Measurements from ENCODE around the gene ADARB1. TPM values are rescaled to one million over a fixed set of nuclear protein-coding genes. Genes with fewer than 3 reads are reported as not detected.

ADARB1 gene
- total and polyA plus RNA-seq, 9 of the 15 experiments (the other 6 are each of a cell fraction or from before 2014, with no cell fraction given): 6.7 to 16.0 (median 8.3) TPM

GRCh38 chr21:45207839-45208626 lies 133.7 kb downstream of the ADARB1 start:
- TF ChIP-seq LARP7 (IDR thresholded peaks at IDR 0.05): 0 out of 2 replicates have a peak, but pooled peaks have one; percentile 33
- TF ChIP-seq JUND (IDR thresholded peaks at IDR 0.05; ENCODE audit: borderline replicate concordance, low read depth, low read length): no peak
- 0 out of 3 replicates have a peak, but pooled peaks have one; percentile 1 for TF ChIP-seq JUND (tag; IDR thresholded peaks at IDR 0.05; ENCODE audit: borderline replicate concordance, low read depth, low read length)
- TF ChIP-seq XRCC5 (IDR thresholded peaks at IDR 0.05; ENCODE audit: low read depth, low read length): no peak
- WGBS (ENCODE audit: insufficient coverage, low coverage, missing lambda C conversion rate): 26% methylated on average over 9 of the region's 9 CpGs
- no peaks in the 10 kb centered on the region for H3K79me2 ChIP-seq (ENCODE audit: control insufficient read depth, insufficient read depth, low read length)
- H3K9me1 ChIP-seq (ENCODE audit: control insufficient read depth, insufficient read depth, low read length): no peaks in the 10 kb centered on the region
- intact Hi-C loops (cut with micrococcal nuclease): no loop called here
- no peak overlapping the region for H3K27ac ChIP-seq (ENCODE audit: extremely low read depth, low read depth, low read length)
- H3K36me3 ChIP-seq (ENCODE audit: control insufficient read depth, insufficient read depth, low read length): no peaks in the 10 kb centered on the region
- peaks cover 0 to 18% of the 10 kb centered on the region in 2 experiments; a peak in 3 of 5 replicates for H3K27me3 ChIP-seq (ENCODE audit: control insufficient read depth in 2 of 2, insufficient read depth in 2 of 2, low read length in 2 of 2)
- ATAC-seq (no peak), DNase-seq (ENCODE audit: extremely low read depth in 1 of 4, low spot score in 3 of 4) (no peak), FAIRE-seq (peak; percentile 29)
- POLR2A ChIA-PET: interaction anchor here (0.6 kb wide), 4 partner anchors 9 to 868 kb away, joined by 3 to 4 read pairs (median 4); no protein-coding TSS in a partner anchor
- no peaks in the 10 kb centered on the region for H3K9me3 ChIP-seq (replicated peaks; ENCODE audit: control insufficient read depth, insufficient read depth, low read depth, low read length)
- no peaks in the 10 kb centered on the region for H4K20me1 ChIP-seq (replicated peaks; ENCODE audit: control insufficient read depth, insufficient read depth, low read length)
- CTCF ChIA-PET (ENCODE audit: low intra/inter-chr PET ratio): no interaction called here
- H2AFZ ChIP-seq (ENCODE audit: low read depth, low read length): no peak overlapping the region
- no TSS peak for BruUV-seq (replicated peaks)
- no peak overlapping the region for H3K4me2 ChIP-seq (ENCODE audit: insufficient read depth, low read length)
- H3K9ac ChIP-seq (ENCODE audit: insufficient read depth in 1 of 2, low read depth in 2 of 2, low read length in 2 of 2): no peak overlapping the region
- H3K4me1 ChIP-seq (replicated peaks in 1 of 2; ENCODE audit: control insufficient read depth in 2 of 2, insufficient read depth in 2 of 2, low read length in 2 of 2): peaks cover 5 to 18% of the 10 kb centered on the region in 2 experiments
- H3K4me3 ChIP-seq: no peak overlapping the region
- in situ Hi-C loops (cut with MboI): no loop called here

GRCh38 chr21:45208627-45208951 lies 134.2 kb downstream of the ADARB1 start:
- WGBS (ENCODE audit: insufficient coverage, low coverage, missing lambda C conversion rate): 16% methylated on average over 6 of the region's 6 CpGs
- in situ Hi-C loops (cut with MboI) (no loop called here), intact Hi-C loops (cut with micrococcal nuclease) (no loop called here)
- H3K9me1 ChIP-seq (ENCODE audit: control insufficient read depth, insufficient read depth, low read length): no peaks in the 10 kb centered on the region
- CTCF ChIA-PET (ENCODE audit: low intra/inter-chr PET ratio): no interaction called here
- H2AFZ ChIP-seq (ENCODE audit: low read depth, low read length): no peak overlapping the region
- no peak overlapping the region for H3K9ac ChIP-seq (ENCODE audit: insufficient read depth in 1 of 2, low read depth in 2 of 2, low read length in 2 of 2)
- peaks cover 3 to 18% of the 10 kb centered on the region in 2 experiments; a peak in 4 of 5 replicates for H3K4me1 ChIP-seq (replicated peaks in 1 of 2; ENCODE audit: control insufficient read depth in 2 of 2, insufficient read depth in 2 of 2, low read length in 2 of 2)
- no peaks in the 10 kb centered on the region for H3K79me2 ChIP-seq (ENCODE audit: control insufficient read depth, insufficient read depth, low read length)
- H3K4me2 ChIP-seq (ENCODE audit: insufficient read depth, low read length): no peak overlapping the region
- FAIRE-seq (no peak), ATAC-seq (no peak), DNase-seq (ENCODE audit: extremely low read depth in 1 of 4, low spot score in 3 of 4) (no peak)
- no peaks in the 10 kb centered on the region for H3K9me3 ChIP-seq (replicated peaks; ENCODE audit: control insufficient read depth, insufficient read depth, low read depth, low read length)
- no peaks in the 10 kb centered on the region for H3K36me3 ChIP-seq (ENCODE audit: control insufficient read depth, insufficient read depth, low read length)
- H3K4me3 ChIP-seq: no peak overlapping the region
- no TSS peak for BruUV-seq (replicated peaks)
- peaks cover 0 to 18% of the 10 kb centered on the region in 2 experiments; a peak in 3 of 5 replicates for H3K27me3 ChIP-seq (ENCODE audit: control insufficient read depth in 2 of 2, insufficient read depth in 2 of 2, low read length in 2 of 2)
- POLR2A ChIA-PET: interaction anchor here (0.6 kb wide), 4 partner anchors 9 to 868 kb away, joined by 3 to 4 read pairs (median 4); no protein-coding TSS in a partner anchor
- no peaks in the 10 kb centered on the region for H4K20me1 ChIP-seq (replicated peaks; ENCODE audit: control insufficient read depth, insufficient read depth, low read length)
- no peak overlapping the region for H3K27ac ChIP-seq (ENCODE audit: extremely low read depth, low read depth, low read length)
- TF ChIP-seq COPS2 (conservative IDR thresholded peaks at IDR 0.05) (no peak), HDGF (IDR thresholded peaks at IDR 0.05) (peak; percentile 51; the same call in 1 of the 2 replicates), JUND (IDR thresholded peaks at IDR 0.05; ENCODE audit: borderline replicate concordance, low read depth, low read length) (no peak), JUND (tag; IDR thresholded peaks at IDR 0.05; ENCODE audit: borderline replicate concordance, low read depth, low read length) (0 out of 3 replicates have a peak, but pooled peaks have one; percentile 1), FOXJ2 (tag; IDR thresholded peaks at IDR 0.05) (no peak), CBFB (CRISPR knock-in tag; IDR thresholded peaks at IDR 0.05) (no peak), NR2F6 (CRISPR knock-in tag; IDR thresholded peaks at IDR 0.05) (no peak), NFE2L1 (tag; IDR thresholded peaks at IDR 0.05; ENCODE audit: borderline replicate concordance, low read depth) (no peak), SRSF3 (IDR thresholded peaks at IDR 0.05; ENCODE audit: insufficient read depth, low read length) (no peak), ETS2 (tag; IDR thresholded peaks at IDR 0.05; ENCODE audit: borderline replicate concordance, poor library complexity, severe bottlenecking) (no peak), E4F1 (CRISPR knock-in tag; IDR thresholded peaks at IDR 0.05; ENCODE audit: borderline replicate concordance) (no peak)

All from K562 (cell line).